GM23248 (cell line): Measurements from ENCODE around the gene MAN1C1.

Experiments used
- EZH2 ChIP-seq: fragments of 200-600 bp; sonication (generic); IDR thresholded peaks from 2 replicates; pipeline ENCODE4 v1.6.1; 2018; ENCODE audit warnings: antibody characterized with exemption, mild to moderate bottlenecking; ENCODE audit not compliant: insufficient read depth, poor library complexity, severe bottlenecking
- EZH2phosphoT487 ChIP-seq: fragments of 200-600 bp; sonication (generic); IDR thresholded peaks from 2 replicates; pipeline ENCODE4 v1.6.1; 2018; ENCODE audit warnings: antibody characterized with exemption, moderate library complexity, mild to moderate bottlenecking, low read depth; ENCODE audit not compliant: insufficient read depth

DNA sequence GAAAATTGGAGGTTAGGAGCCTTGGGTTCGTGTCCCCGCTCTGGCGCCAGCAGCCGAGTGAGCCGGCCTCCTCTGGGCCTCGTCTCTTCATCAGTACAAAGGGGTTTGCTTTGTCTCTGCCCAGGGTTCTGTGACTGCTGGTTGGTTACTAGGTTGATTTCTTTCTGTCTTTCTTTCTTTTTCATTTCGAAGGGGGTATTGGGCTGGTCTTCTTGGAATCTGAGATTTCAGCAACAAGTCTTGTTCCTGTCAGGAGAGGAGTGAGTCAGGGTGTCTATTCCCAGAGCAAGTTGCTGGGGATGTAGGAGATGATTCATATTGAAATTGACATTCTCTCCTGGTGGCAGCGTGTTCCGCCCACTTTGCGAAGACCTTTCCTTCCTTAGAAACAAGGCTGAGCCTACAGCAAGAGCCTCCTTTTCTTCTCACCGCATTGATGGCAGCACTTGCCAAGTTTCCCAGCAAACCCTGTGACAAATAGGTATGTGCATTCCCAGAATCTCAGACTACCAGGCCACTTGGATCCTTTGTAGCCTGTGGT lies 79.2 kb downstream of the MAN1C1 start:
- TF ChIP-seq EZH2 (no peak), EZH2phosphoT487 (no peak)
